SH-SY5Y (cell line): ENCODE data around the gene HACE1.

Experiments used
- GATA2 ChIP-seq: IDR thresholded peaks from 2 replicates; pipeline ENCODE4 v1.6.1; 2011; ENCODE audit warnings: mild to moderate bottlenecking, low read depth, low read length
- GATA3 ChIP-seq: IDR thresholded peaks from 2 replicates; pipeline ENCODE4 v1.6.1; 2011; ENCODE audit warnings: low read depth, mild to moderate bottlenecking, low read length, moderate library complexity

GRCh38 chr6:104784884-104785283 lies 74.8 kb downstream of the HACE1 start:
- 0 out of 2 replicates have a peak, but pooled peaks have one; percentile 14 for TF ChIP-seq GATA3
- TF ChIP-seq GATA2, result peak; percentile 50; the same call in 1 of the 2 replicates
